ENCODE data around the gene KCNN4.

GRCh38 chr19:43759515-43759914, 21.3 kb downstream of the KCNN4 start:
- TF ChIP-seq POLR2A (IDR thresholded peaks at IDR 0.05) (no peak), CTCF (IDR thresholded peaks at IDR 0.05 in 4 of 5, conservative IDR thresholded peaks at IDR 0.05 in 1 of 5) (no peak)

Measured in gastrocnemius medialis (tissue), 4 donors.